ENCODE data around the gene ACSL1. TPM values are rescaled to one million over a fixed set of nuclear protein-coding genes. Genes with fewer than 3 reads are reported as not detected.

ACSL1 gene
- total RNA-seq, 1 experiment from 2014 or later = 12.5 TPM

- DNase-seq (ENCODE audit: low read depth, low spot score) = no peak
- Histone ChIP-seq H2AFZ (ENCODE audit: low read depth, low read length, poor library complexity, severe bottlenecking) (no peak overlapping the region), H3K4me1 (ENCODE audit: control insufficient read depth in 1 of 2, insufficient read depth in 2 of 2, low read length in 2 of 2) (no peaks in the 10 kb centered on the region), H3K9ac (ENCODE audit: low read length) (no peak overlapping the region), H3K9me2 (ENCODE audit: insufficient read depth) (no peaks in the 10 kb centered on the region; the same call in 1 of the 2 replicates), H3K4me3 (replicated peaks in 1 of 2; ENCODE audit: low read depth in 1 of 2, low read length in 2 of 2) (no peak overlapping the region), H3K4me2 (ENCODE audit: low read length) (no peak overlapping the region), H3K27ac (ENCODE audit: low read depth, low read length) (no peak overlapping the region), H3K79me2 (ENCODE audit: insufficient read depth, low read length) (no peaks in the 10 kb centered on the region), H3K27me3 (ENCODE audit: insufficient read depth, low read length) (no peaks in the 10 kb centered on the region), H3K36me3 (ENCODE audit: control insufficient read depth in 1 of 2, insufficient read depth in 2 of 2, low read length in 2 of 2) (no peaks in the 10 kb centered on the region), H4K20me1 (ENCODE audit: insufficient read depth) (no peaks in the 10 kb centered on the region), H3K9me3 (ENCODE audit: control insufficient read depth in 1 of 2, insufficient read depth in 1 of 2, low read depth in 1 of 2, low read length in 2 of 2) (no peaks in the 10 kb centered on the region)
- no TSS peak for BruUV-seq (replicated peaks)
- intact Hi-C loops (cut with micrococcal nuclease) = no loop called here
- ChIA-PET CTCF (no interaction called here), RAD21 (ENCODE audit: low non-redundant PET in 1 of 2, low total read pairs in 2 of 2, uncharacterized antibody in 2 of 2, unreplicated experiment in 2 of 2) (no interaction called here), POLR2A (no interaction called here)
- no peak for TF ChIP-seq EGR1 (IDR thresholded peaks at IDR 0.05; ENCODE audit: low read depth)
- TF ChIP-seq CBX3 (IDR thresholded peaks at IDR 0.05; ENCODE audit: low read depth) = no peak
- no peak for TF ChIP-seq POLR2A (IDR thresholded peaks at IDR 0.05; ENCODE audit: borderline replicate concordance, extremely low read depth, insufficient read depth, insufficient read length)
- no peak for TF ChIP-seq TCF7L2 (IDR thresholded peaks at IDR 0.05; ENCODE audit: borderline replicate concordance, extremely low read depth, insufficient read depth, insufficient read length)
- no peak for TF ChIP-seq MAX (IDR thresholded peaks at IDR 0.05)
- TF ChIP-seq FOSL1 (IDR thresholded peaks at IDR 0.05; ENCODE audit: low read depth) = no peak
- TF ChIP-seq, protein P1, sequence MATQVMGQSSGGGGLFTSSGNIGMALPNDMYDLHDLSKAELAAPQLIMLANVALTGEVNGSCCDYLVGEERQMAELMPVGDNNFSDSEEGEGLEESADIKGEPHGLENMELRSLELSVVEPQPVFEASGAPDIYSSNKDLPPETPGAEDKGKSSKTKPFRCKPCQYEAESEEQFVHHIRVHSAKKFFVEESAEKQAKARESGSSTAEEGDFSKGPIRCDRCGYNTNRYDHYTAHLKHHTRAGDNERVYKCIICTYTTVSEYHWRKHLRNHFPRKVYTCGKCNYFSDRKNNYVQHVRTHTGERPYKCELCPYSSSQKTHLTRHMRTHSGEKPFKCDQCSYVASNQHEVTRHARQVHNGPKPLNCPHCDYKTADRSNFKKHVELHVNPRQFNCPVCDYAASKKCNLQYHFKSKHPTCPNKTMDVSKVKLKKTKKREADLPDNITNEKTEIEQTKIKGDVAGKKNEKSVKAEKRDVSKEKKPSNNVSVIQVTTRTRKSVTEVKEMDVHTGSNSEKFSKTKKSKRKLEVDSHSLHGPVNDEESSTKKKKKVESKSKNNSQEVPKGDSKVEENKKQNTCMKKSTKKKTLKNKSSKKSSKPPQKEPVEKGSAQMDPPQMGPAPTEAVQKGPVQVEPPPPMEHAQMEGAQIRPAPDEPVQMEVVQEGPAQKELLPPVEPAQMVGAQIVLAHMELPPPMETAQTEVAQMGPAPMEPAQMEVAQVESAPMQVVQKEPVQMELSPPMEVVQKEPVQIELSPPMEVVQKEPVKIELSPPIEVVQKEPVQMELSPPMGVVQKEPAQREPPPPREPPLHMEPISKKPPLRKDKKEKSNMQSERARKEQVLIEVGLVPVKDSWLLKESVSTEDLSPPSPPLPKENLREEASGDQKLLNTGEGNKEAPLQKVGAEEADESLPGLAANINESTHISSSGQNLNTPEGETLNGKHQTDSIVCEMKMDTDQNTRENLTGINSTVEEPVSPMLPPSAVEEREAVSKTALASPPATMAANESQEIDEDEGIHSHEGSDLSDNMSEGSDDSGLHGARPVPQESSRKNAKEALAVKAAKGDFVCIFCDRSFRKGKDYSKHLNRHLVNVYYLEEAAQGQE (IDR thresholded peaks at IDR 0.05; ENCODE audit: low read depth) = no peak
- no peak for TF ChIP-seq SIN3A (IDR thresholded peaks at IDR 0.05; ENCODE audit: low read depth)
- no peak for ATAC-seq
Measured at GRCh38 chr4:184844742-184845141, 19.0 kb upstream of the ACSL1 start.
